Tongue (tissue), 2 donors: ENCODE data around the gene C6orf89. TPM values are rescaled to one million over a fixed set of nuclear protein-coding genes. Genes with fewer than 3 reads are reported as not detected.
"Not testable (repeated sequence)": the region's sequence is repeated elsewhere in the genome, so short reads cannot be mapped to it uniquely, and the experiment has no call there.

Experiments
- DNase-seq: peaks from one replicate; pipeline ENCODE4 v3.0.0-alpha.2; 2015
- total RNA-seq: library from RNA; depleted of rRNA; stranded (reverse); fragments of >200 nt; gene quantifications from one replicate; pipeline ENCODE4 v1.2.3, GENCODE V29; 2014

Gene C6orf89
- total RNA-seq, 1 donor from 2014 or later = 40.0 TPM

- DNase-seq = not testable (repeated sequence)
These were observed 63.3 kb downstream of the C6orf89 start for GRCh38 chr6:36949076-36949475.

GRCh38 chr6:36949636-36950035, 63.9 kb downstream of the C6orf89 start:
- DNase-seq = no peak

DNA sequence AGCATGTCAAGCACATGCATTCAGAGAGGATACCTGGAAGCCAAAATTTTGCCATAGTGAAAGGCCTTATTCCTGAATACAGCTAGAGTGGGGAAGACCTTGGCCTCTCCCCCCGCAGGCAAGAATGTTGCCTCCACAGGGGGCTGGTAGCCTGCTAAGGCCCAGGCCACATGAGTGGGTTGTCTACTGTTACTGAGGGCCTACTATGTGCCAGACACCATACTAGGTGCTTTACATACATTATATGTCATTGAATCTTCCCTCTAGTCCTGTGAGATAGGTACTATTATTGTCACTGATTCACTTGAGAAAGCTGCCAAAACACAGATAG, 68.1 kb downstream of the C6orf89 start:
- DNase-seq = no peak

DNA sequence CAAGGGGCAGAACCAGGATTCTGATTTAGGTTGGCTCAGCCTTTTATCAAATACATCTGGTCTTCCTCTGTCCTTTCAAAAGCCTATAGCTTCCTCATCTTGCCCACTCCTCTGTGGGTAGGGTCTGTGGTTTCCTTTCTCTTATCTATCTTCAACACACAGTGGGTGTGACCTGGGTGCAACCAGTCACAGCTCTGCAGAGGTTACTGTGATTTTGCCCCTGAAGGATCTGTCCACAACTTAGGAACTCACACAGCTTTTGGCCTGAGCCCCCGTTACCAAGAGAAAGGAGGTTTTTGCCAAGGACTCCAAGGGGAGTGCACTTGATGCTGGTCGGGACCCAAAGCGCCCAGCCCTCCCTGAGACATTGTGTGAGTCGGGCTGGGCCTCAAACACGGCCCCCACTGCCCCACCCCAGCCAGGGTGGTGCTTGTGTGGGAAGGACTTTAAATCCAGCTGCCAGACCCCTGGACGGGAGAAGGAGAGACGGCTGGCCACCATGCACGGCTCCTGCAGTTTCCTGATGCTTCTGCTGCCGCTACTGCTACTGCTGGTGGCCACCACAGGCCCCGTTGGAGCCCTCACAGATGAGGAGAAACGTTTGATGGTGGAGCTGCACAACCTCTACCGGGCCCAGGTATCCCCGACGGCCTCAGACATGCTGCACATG, 68.6 kb downstream of the C6orf89 start, which contains the start of gene PI16:
TSS of gene PI16 (plus strand) at position 477 of the 670 bp plus-strand sequence. CDS start at position 500, 23 bp downstream.
- no peak for DNase-seq

DNA sequence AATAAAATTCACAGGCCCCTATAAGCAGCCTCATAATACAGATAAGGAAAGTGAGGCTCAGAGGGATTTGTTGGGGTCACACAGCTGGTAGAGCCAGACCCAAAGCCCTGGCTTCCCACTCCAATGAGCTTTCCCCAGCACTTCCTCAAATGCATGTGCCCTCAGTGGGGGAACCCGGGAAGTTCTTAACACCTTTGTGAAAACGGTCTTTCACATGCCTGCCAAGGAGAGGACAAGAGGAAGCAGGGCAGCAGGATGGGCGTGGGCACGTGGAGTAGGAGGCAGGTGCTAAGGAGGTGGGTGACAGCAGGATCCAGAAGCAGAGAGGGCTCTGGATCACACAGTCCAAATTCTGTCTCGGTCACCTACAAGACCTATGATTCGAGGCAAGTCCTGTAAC, 69.4 kb downstream of the C6orf89 start:
- DNase-seq = no peak

- no peak for DNase-seq
These were observed 70.1 kb downstream of the C6orf89 start for GRCh38 chr6:36955671-36956445.

- no peak for DNase-seq
These were observed 70.7 kb downstream of the C6orf89 start for GRCh38 chr6:36956446-36956820.

- DNase-seq = no peak
These were observed 72.1 kb downstream of the C6orf89 start for GRCh38 chr6:36957773-36958271.

GRCh38 chr6:36958775-36959554, 73.2 kb downstream of the C6orf89 start:
- DNase-seq = no peak

DNA sequence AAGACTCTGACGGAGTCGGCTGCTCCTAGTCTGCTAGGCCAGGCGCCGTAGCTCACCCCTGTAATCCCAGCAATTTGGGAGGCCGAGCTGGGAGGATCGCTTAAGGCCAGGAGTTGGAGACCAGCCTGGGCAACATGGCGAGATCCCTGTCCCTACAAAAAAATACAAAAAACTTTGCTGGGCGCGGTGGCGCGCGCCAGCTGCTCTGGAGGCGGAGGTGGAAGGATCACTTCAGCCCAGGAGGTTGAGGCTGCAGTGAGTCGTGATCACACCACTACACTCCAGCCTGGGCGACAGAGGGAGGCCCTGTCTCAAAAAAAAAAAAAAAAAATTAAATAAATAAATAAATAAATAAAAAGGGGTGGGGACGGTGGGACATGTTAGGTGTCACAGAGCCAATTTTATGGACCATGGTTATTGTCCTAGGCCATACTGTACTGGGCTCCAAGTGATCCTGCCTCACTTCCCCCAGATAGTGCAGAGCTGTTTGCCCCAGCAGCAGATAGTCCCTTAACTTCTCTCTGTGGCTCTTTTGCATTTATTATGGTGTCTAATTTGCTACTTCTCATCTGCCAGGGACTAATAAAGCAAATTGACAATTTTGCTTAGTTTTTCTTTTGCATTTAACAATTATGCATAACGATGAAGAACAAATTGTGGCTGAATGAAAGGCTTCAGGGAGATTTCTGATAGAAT, 74.0 kb downstream of the C6orf89 start:
- DNase-seq = no peak

GRCh38 chr6:36961441-36962435, 76.0 kb downstream of the C6orf89 start:
- DNase-seq = no peak

- DNase-seq = peak; percentile 40
These were observed 77.1 kb downstream of the C6orf89 start for GRCh38 chr6:36962874-36963273.

DNA sequence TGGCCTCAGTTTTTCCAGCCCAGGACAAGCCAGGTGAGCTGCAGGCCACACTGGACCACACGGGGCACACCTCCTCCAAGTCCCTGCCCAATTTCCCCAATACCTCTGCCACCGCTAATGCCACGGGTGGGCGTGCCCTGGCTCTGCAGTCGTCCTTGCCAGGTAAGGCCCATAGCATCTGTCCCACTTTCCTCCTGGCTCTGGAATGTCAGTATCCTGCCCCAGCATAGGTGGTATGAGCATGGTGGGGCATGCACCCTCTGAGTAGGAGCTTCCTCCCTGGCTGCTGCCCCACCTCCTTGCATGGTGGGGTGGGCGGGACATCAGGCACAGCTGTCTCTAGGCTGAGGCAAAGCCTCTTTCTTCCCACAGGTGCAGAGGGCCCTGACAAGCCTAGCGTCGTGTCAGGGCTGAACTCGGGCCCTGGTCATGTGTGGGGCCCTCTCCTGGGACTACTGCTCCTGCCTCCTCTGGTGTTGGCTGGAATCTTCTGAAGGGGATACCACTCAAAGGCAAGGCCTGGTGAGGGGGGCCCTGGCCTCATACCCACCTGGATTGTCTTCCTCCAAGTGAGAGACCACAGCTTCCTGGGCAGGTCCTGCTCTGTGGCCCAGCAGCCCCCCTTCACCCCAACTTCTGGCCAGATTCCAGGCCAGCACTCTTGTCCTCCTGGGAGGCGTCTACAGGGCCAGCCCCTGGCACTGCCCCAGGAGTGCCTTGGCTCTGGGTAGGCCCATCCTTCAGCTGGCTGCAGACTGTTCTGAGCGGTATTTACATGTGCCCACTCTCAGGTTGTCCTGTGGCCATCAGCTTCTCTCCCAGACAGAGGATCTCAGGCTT, 77.9 kb downstream of the C6orf89 start:
- DNase-seq = peak; percentile 51

DNA sequence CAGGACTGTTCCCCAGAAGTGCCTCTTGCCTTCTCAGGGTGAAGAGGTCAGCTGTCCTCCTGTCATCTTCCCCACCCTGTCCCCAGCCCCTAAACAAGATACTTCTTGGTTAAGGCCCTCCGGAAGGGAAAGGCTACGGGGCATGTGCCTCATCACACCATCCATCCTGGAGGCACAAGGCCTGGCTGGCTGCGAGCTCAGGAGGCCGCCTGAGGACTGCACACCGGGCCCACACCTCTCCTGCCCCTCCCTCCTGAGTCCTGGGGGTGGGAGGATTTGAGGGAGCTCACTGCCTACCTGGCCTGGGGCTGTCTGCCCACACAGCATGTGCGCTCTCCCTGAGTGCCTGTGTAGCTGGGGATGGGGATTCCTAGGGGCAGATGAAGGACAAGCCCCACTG, 78.6 kb downstream of the C6orf89 start:
- no peak for DNase-seq

DNA sequence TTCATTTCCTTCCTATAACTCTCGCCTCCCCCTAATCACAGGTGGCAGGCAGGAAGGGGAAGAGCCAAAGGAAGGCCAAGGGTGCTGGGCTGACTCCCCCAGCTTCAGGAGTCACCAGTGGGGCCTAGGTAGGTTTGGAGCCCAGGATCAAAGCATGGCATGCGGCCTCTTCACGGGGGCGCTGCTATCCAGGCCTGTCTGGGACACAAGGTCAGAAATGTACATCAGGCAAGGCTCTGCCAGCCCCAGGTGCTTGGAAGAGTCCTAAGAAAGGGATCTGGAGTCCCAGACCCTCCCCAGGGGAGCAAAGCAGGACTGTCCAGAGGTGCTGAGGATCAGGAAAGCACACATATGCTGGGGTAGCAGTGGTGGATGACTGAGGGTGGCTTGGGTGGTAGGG, 79.2 kb downstream of the C6orf89 start:
- no peak for DNase-seq

GRCh38 chr6:36967301-36967700, 81.5 kb downstream of the C6orf89 start:
- DNase-seq = no peak

GRCh38 chr6:36967757-36968156, 82.0 kb downstream of the C6orf89 start:
- no peak for DNase-seq

- no peak for DNase-seq
These were observed 82.7 kb downstream of the C6orf89 start for GRCh38 chr6:36968266-36968977.

DNA sequence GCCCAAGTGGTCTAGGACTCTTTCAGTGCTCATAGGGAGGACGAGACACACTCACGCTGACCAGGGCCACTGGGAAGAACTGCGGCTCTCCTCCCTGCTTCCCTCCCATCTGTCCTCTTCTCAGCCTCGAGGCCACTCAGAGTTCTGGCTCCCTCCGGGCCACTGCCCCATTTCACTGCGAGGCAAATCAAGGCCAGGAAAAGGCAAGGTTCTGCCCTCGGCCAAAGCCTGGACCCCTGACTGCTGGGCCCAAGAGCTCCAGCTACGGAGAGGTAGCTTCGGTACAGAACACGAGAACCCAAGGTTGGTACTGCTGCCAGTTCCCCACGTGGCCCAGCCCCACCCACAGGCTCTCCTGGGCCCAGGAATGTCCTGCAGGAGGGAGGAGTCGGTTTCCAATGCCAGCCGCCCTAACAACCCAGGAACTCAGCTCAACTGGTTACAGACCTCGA, 83.5 kb downstream of the C6orf89 start:
- no peak for DNase-seq
